ENCODE measurements around the gene PLA2G2E.

PLA2G2E gene, protein sequence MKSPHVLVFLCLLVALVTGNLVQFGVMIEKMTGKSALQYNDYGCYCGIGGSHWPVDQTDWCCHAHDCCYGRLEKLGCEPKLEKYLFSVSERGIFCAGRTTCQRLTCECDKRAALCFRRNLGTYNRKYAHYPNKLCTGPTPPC

DNA sequence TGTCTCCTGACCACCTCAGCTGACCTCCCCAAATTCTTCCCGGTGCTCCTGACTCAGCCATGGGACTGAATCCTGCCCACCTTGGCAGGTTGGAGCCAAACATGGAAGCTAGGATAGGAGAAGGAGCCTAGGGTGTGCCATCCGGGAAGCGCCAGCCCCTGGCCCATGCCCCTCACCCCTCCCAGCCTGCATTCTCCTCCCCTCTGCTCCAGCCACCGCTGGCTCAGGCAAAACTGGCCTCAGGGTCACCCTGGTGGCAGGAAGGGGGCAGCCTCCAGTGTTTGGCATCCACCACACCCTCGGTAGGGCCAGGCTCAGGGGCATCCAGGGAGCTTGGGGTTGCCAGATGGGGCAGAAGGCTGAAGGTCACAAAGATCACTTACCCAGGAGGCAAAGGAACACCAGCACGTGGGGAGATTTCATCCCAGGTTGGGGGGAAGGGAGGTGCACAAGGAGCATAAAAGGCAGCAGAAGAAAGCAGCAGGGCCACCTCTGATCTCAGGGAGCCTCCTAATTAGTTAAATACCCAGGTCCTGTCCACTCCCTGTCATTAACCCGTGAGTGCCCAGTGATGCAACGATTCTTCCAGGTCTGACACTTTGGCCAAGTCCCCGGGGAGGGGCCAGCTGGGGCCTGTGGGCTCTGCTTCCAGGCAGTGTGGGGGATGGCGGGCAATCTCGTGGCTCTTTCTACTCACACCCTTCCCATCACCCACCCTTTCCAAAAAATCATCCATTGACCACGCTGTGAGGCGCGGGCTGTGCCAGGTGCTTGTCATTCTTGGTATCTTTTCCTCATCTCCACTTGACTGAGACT is at the start of gene PLA2G2E:
TSS of gene PLA2G2E (minus strand) at position 481 of the 816 bp plus-strand sequence. CDS start at position 423, 58 bp downstream.
- DNase-seq = no peak

- DNase-seq = no peak
These were observed 48.2 kb upstream of the PLA2G2E start for GRCh38 chr1:19971664-19972063.

- DNase-seq = no peak
These were observed 46.7 kb upstream of the PLA2G2E start for GRCh38 chr1:19969898-19970660.

GRCh38 chr1:19967808-19968207 is 44.4 kb upstream of the PLA2G2E start:
- no peak for DNase-seq

DNA sequence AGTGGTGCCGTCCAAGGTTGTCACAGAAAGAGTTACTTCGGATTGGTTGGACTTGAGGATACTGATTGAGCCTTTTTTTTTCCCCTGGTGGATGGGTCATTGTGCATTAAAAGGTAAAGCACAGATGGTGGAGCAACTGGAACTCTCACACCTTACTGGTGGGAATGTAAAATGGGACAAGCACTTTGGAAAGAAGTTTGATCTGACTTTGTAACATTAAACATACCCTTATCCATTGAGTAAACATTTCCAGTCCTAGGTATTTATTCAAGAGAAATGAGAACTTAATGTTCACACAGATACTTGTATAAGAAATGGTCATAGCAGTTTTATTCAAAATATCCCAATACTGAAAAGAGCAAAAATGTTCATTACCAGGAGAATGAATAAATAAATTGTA is 41.1 kb upstream of the PLA2G2E start:
- no peak for DNase-seq

DNA sequence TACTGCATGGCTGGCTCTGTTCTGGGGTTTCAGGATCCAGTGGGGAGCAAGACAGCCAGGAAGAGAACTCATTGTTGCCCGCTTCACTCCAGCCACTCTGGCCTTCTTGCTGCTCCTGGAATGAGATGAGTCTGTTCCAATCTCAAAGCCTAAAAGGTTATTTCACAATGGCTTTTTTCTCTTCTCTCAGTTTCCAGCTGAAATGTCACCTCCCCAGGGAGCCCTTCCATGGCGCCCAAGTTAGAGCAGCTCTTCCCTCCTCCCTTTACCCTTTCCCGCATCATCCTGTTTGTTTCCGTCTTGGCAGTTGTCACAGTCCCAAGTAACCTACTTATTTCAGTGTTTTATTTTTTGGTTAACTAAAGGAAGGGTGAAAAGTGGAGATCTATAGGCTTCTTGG is 40.2 kb upstream of the PLA2G2E start:
- DNase-seq = no peak

DNA sequence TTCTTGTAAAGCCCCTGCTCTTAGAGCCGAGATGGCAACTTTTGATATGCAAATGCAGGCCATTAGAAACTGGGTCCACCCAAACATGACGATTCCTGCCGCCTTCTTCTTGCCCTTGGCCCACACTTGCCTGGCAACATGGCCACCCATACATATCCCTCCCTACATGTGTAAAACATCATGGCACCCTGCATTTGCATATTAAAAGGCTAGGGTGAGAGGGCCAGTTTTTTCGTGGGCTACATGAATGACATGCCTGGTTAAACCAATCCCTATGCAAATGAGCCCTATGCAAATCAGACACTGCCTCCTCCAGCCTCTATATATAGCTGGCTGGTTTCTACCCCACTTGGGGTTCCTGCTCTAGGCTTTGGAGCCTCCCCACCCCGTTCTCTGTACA is 37.2 kb upstream of the PLA2G2E start:
- DNase-seq = no peak

DNA sequence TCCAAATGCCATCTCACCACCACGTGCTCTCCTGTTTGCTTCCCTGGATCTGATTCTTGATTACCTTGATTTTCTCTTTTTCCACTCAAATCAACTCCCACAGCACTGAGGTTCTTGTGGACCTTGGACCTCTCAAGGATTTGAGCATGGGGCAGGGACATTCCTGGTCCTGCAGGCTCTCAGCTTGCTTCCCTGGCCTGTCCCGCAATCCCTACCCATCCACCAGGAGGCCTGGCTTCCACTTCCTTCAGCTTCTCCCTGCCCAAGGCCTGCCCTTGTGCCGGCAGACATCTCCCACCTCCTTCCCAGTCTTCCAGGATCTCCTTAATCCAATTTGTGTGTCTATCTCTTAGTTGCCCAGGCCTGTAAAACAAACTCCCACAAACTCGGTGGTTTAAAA is 34.4 kb upstream of the PLA2G2E start:
- DNase-seq = no peak

GRCh38 chr1:19955534-19956170 is 32.2 kb upstream of the PLA2G2E start:
- no peak for DNase-seq

DNA sequence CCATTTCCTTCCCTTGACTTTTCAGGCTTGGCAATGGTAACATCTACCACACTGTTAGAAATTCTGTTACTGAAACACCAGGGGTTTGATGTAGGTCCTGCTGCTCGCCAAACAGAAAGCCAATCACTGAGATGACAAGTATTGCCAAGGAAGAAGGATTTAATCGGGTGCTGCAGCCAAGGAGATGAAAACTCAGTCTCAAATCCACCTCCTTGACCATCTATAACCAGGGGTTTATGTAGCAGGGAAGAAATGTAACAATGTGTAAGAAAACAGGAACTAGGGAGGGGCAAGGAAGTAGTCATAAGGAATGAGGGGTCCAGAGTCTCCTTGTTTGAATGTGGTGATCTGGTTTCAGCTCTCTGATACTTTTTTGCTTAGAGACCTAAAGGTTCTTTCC is 30.6 kb upstream of the PLA2G2E start:
- no peak for DNase-seq

- no peak for DNase-seq
These were observed 25.6 kb upstream of the PLA2G2E start for GRCh38 chr1:19949016-19949415.

GRCh38 chr1:19946971-19947370 is 23.6 kb upstream of the PLA2G2E start:
- no peak for DNase-seq

- no peak for DNase-seq
These were observed 22.9 kb upstream of the PLA2G2E start for GRCh38 chr1:19946331-19946751.

- no peak for DNase-seq
These were observed 22.5 kb upstream of the PLA2G2E start for GRCh38 chr1:19945914-19946313.

DNA sequence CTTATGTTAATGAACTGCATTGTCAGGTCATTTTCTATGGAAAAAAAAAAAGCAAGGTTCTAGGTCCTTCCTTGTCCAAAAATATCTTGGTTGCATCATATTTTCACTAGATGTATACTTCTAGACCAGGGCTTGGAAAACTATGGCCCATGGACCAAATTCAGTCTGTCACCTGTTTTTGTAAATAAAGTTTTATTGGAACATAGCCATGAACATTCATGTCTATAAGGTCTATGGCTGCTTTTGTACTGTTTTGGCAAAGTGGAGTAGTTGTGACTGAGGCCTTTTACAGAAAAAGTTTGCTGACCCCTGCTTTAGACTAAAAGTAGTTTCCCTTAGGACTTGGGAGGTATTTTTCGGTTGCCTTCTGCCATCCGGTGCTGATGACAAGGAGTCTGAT is 19.2 kb upstream of the PLA2G2E start:
- DNase-seq = no peak

DNA sequence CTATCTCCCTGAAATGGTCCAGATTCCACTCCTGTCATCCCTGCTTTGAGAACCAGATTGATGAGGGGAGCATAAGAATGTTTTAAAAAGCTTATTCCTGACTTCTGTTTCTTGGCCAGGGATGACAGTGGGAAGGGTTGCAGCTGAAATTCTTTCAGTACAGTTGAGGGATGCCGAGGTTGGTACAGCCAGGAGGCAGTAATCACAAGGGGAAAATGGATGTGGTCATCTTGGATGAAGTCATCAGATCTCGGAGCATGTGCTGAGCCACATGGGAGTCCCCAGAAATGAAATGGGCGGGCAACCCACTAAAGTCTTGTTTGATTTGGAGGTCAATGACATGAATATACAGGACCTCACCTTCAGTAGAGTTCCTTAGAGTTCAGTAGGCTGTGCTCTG is 18.7 kb upstream of the PLA2G2E start:
- DNase-seq = no peak

- DNase-seq = no peak
These were observed 17.8 kb upstream of the PLA2G2E start for GRCh38 chr1:19941206-19941568.

GRCh38 chr1:19940486-19941205 is 17.2 kb upstream of the PLA2G2E start:
- DNase-seq = no peak

DNA sequence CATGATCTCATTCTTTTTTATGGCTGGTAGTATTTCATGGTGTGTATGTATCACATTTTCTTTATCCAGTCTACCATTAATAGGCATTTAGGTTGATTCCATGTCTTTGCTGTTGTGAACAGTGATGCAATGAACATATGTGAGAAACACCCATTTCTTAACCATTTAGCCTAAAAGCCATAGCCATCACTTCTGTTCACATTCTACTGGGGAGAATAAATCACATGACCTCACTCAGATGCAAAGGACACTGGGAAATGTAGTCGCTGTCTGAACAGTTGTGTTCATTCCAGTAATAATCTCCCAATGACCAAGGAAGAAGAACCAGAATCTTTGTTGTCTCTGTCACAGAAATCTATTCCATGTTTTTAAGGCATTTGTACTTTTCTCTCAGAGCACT is 15.1 kb upstream of the PLA2G2E start:
- DNase-seq = no peak

- DNase-seq = no peak
These were observed 12.8 kb upstream of the PLA2G2E start for GRCh38 chr1:19936061-19936750.

GRCh38 chr1:19934336-19934735 is 10.9 kb upstream of the PLA2G2E start:
- DNase-seq = no peak

DNA sequence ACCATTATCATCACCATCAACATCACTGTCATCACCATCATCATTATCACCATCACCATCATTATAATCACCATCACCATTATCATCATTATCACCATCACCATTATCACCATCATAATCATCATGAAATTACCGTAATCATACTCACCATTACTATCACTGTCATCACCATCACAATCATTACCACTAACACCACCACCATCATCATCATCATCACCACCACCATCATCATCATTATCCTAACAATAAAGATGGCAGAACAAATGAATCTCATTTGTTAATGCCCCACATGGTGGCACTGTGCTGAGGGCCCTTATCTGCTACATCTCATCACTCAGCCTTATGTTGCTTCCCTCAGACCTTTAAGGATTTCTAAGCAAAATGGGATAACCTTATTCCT is 9.4 kb upstream of the PLA2G2E start:
- DNase-seq = no peak
